Middle frontal gyrus (tissue), 1 donor: ENCODE results near the gene ADAMTSL1.
"Not testable (repeated sequence)": the region's sequence is repeated elsewhere in the genome, so short reads cannot be mapped to it uniquely, and the experiment has no call there.

ENCODE experiments used
- DNase-seq: peaks from one replicate; pipeline ENCODE4 v3.0.0-alpha.2; 2015; ENCODE audit warnings: low spot score; ENCODE audit errors: extremely low spot score

Gene ADAMTSL1

DNA sequence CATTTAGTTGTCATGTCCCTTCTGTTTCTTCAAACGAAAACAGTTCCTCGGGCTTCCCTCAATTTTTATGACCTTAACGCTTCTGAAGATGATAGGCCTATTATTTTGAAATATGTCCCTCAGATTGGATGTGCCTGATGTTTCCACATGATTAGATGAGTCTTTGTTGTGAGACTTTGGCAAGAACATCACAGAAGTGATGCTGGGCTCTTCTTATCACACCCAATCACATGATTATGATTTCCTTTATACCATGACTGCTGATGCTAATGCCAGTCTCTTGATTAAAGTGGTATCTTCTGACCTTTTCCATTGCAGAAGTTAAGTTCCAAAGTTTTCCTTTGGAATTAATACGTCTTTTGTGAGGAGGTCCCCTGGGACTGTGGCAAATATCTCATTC, 383.4 kb downstream of the ADAMTSL1 start:
- no peak for DNase-seq

- DNase-seq: no peak
Measured at GRCh38 chr9:18857769-18858168, 383.8 kb downstream of the ADAMTSL1 start.

- no peak for DNase-seq
Measured at GRCh38 chr9:18861609-18862544, 387.9 kb downstream of the ADAMTSL1 start.

GRCh38 chr9:18863791-18864190, 389.8 kb downstream of the ADAMTSL1 start:
- no peak for DNase-seq

DNA sequence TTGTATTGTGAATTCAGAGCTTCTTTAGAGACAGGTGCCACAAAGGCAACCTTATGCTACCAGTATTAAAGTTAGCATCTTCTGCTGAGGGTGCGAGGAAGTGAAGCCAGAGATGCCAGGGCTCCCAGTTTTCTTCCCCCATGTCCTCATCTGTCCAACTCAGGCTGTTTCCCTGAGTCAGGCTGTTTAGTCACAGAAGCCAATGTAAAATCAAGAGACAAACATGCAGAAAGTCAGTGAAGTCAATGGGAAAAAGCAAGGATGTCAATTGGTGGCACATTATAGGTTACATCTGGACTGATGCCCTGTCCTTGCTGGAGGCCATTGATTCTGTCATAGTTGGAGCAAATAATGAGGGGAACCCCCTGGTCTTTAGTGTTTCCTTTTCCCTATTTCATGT, 390.6 kb downstream of the ADAMTSL1 start:
- DNase-seq: no peak

DNA sequence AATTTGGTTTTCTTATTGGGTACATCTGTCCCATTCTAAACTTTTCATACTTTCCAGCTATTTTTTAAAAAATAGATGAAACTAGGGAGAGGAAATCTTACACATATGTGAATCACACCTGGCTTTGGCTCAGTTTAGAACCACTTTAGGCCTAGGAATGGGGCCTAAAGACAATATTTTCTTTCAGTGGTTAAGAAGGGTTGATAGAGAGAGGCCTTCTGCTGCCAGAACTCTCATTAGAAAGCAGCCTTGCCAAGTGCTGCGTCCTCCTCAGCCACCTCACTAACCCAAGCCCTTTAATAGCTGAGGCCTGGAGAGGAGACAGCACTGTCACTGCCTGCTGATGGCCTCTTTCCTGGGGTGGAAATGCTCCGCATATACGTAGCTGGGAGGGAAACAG, 391.6 kb downstream of the ADAMTSL1 start:
- DNase-seq: no peak

GRCh38 chr9:18866121-18866831, 392.3 kb downstream of the ADAMTSL1 start:
- no peak for DNase-seq

- DNase-seq: no peak
Measured at GRCh38 chr9:18869725-18870124, 395.8 kb downstream of the ADAMTSL1 start.

- no peak for DNase-seq
Measured at GRCh38 chr9:18874069-18874468, 400.1 kb downstream of the ADAMTSL1 start.

- DNase-seq: not testable (repeated sequence)
Measured at GRCh38 chr9:18874990-18875389, 401.0 kb downstream of the ADAMTSL1 start.

GRCh38 chr9:18877984-18878383, 404.0 kb downstream of the ADAMTSL1 start:
- DNase-seq: no peak

- DNase-seq: no peak
Measured at GRCh38 chr9:18881758-18882157, 407.8 kb downstream of the ADAMTSL1 start.

DNA sequence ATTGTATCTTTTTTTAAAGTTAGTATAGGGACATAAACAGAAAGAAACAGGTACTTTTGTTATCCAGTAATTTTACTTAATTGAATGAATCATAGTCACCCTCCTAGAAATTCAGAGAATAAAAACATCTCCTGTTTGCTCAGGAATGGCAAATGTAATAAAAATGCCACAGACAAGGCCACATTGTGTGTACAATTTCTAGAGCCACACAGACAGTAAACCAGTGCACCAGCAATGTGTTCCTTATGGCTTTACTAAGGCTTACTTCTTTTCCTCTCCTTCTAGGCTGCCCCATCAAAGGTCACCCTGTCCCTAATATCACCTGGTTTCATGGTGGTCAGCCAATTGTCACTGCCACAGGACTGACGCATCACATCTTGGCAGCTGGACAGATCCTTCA, 413.6 kb downstream of the ADAMTSL1 start:
- DNase-seq: no peak

DNA sequence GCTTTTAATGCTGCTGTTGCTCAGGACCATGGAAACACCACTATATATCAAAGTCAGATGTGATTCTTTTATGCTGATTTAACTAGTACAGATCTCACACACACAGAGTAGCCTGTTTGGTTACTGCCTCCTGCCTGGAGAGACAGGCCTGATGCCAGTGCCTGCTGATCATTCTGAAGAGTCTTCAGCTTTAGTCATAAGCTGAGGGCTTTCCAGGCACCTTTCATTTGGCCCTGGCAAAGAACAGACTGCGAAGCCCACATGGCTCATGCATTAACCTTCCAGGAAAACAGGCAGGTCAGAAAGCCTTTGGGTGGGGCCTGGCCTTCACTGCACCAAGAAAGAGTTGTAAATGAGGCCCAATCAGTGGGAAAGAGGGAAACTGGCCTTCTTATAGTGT, 414.3 kb downstream of the ADAMTSL1 start:
- no peak for DNase-seq

DNA sequence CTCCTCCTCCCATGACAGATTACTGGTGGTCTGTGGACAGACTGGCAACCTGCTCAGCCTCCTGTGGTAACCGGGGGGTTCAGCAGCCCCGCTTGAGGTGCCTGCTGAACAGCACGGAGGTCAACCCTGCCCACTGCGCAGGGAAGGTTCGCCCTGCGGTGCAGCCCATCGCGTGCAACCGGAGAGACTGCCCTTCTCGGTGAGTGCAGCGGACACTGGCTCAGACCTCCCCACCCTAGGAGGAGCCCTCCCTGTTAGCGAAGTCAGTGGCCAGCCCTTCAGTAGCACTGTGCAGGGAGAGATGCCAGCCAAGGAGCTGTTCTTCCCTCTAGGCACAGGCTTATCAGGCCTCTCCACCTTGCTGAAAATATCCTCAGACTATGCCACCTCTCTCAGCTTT, 415.6 kb downstream of the ADAMTSL1 start:
- DNase-seq: no peak

DNA sequence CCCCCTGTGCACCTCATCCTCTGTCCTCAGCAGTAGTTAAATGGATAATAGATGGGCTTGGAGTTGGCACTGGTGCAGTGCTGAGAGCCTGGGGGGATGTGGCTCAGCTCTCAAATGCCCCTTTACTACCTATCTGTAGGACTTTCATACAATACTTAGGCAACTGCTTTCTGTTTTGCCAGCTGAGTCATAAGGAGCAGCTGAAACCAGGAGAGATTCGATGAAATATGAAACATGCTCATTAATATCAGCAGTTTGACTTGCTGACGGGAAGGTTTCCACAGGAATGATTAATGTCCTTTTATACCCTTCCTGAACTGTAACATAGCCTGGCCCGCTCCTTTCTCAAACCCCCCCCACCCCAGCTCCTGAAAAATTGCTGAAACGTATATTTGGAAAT, 416.4 kb downstream of the ADAMTSL1 start:
- no peak for DNase-seq

DNA sequence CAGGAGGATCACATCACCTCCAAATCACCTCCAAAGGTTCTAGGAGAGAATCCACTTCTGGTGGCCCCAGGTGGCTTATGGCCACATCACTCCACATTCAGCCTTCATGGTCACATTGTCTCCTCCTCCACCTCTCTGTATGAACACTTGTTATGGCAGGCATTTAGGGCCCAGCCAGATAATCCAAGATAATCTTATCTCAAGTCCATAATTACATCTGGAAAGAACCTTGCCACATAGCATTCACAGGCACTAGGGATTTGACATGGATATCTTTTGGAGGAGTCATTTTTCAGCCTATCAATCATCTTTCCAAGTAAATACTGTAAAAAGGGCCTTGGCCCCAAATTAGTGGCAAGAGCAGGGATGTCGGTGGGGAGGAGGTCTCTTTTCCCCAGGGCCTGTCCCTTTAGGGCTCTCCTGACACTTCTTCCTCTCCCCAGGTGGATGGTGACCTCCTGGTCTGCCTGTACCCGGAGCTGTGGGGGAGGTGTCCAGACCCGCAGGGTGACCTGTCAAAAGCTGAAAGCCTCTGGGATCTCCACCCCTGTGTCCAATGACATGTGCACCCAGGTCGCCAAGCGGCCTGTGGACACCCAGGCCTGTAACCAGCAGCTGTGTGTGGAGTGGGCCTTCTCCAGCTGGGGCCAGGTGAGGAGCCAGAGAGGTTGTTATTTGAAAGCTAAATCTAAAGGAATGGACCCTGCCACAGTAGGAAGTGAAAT, 418.2 kb downstream of the ADAMTSL1 start:
- DNase-seq: no peak

- no peak for DNase-seq
Measured at GRCh38 chr9:18893046-18893445, 419.1 kb downstream of the ADAMTSL1 start.

- no peak for DNase-seq
Measured at GRCh38 chr9:18893491-18893890, 419.5 kb downstream of the ADAMTSL1 start.

GRCh38 chr9:18896004-18896403, 422.1 kb downstream of the ADAMTSL1 start:
- DNase-seq: no peak

DNA sequence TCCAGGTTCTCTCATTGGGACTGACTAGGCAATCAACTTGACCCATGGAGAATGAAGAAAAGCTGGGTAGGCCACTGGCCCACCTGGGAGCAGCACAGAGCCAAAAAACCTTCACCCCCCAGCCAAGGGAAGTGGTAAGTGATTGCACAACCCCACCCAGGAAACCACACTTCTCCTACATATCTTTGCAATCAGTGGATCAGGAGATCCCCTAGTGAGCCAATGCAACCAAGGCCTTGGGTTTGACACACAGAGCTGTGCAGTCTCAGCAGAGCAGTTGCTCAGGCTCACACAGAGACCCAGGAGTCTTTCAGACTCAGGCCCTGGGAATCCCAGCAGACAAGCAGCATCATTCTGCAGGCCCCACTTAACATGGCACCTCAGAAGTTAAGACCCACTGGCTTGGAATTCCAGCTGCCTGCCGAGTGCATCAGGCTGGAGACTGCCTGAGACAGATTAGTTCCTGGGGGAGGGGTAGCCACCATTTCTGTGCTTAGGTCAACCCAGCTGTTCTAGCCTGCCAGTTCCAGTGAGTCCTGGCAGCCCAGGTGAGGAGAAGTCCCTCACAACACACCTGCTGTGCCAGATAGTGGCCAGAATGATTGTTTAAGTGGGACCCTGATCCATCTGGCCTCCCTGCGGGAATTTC, 422.7 kb downstream of the ADAMTSL1 start:
- DNase-seq: no peak
